ENCODE results near the gene L3MBTL2. TPM values are rescaled to one million over a fixed set of nuclear protein-coding genes. Genes with fewer than 3 reads are reported as not detected.

Gene L3MBTL2
- total RNA-seq, 2 experiments from 2014 or later = 19.4 to 22.3 TPM

GRCh38 chr22:41264408-41264941 lies 59.4 kb downstream of the L3MBTL2 start:
- intact Hi-C loops (cut with micrococcal nuclease) = no loop called here
- CTCF ChIA-PET = no interaction called here
- no peak for DNase-seq
- peaks cover 50% of the 10 kb centered on the region for H3K36me3 Mint-ChIP-seq (ENCODE audit: low read depth)
- no peaks in the 10 kb centered on the region for H3K9me3 Mint-ChIP-seq
- H3K4me1 Mint-ChIP-seq (ENCODE audit: low read depth) = peaks cover 6% of the 10 kb centered on the region
- H3K27ac Mint-ChIP-seq = no peak overlapping the region
- H3K4me3 Mint-ChIP-seq = no peak overlapping the region
- H3K27me3 Mint-ChIP-seq (ENCODE audit: low read depth) = no peaks in the 10 kb centered on the region

DNA sequence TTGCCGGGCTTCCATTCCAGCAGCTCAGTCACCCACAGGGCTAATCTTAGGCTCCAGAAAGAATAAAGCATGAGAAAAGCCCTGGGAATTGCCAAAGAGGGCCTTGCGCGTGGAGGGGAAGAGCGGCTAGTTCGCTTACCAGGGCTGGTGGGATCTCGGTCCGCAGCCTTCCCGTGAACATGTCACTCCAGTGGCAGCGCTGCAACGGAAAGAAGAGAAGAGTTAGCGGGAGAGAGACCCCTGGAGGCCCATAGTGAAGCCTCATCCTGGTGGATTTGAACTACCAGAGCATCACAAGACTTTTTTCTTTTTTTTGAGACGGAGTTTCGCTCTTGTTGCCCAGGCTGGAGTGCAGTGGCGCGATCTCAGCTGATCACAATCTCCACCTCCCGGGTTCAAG lies 62.8 kb downstream of the L3MBTL2 start:
- no peak for DNase-seq
- H3K9me3 Mint-ChIP-seq = no peaks in the 10 kb centered on the region
- intact Hi-C loops (cut with micrococcal nuclease) = no loop called here
- CTCF ChIA-PET = no interaction called here
- no peak overlapping the region for H3K4me3 Mint-ChIP-seq
- peaks cover 56% of the 10 kb centered on the region for H3K36me3 Mint-ChIP-seq (ENCODE audit: low read depth)
- no peak overlapping the region for H3K27ac Mint-ChIP-seq
- H3K27me3 Mint-ChIP-seq (ENCODE audit: low read depth) = no peaks in the 10 kb centered on the region
- peaks cover 6% of the 10 kb centered on the region for H3K4me1 Mint-ChIP-seq (ENCODE audit: low read depth)

GRCh38 chr22:41271787-41272186 lies 66.7 kb downstream of the L3MBTL2 start:
- peaks cover 2% of the 10 kb centered on the region for H3K4me1 Mint-ChIP-seq (ENCODE audit: low read depth)
- intact Hi-C loops (cut with micrococcal nuclease) = no loop called here
- H3K27ac Mint-ChIP-seq = no peak overlapping the region
- CTCF ChIA-PET = no interaction called here
- H3K36me3 Mint-ChIP-seq (ENCODE audit: low read depth) = peaks cover 61% of the 10 kb centered on the region
- H3K9me3 Mint-ChIP-seq = no peaks in the 10 kb centered on the region
- H3K27me3 Mint-ChIP-seq (ENCODE audit: low read depth) = no peaks in the 10 kb centered on the region
- H3K4me3 Mint-ChIP-seq = no peak overlapping the region
- DNase-seq = no peak

DNA sequence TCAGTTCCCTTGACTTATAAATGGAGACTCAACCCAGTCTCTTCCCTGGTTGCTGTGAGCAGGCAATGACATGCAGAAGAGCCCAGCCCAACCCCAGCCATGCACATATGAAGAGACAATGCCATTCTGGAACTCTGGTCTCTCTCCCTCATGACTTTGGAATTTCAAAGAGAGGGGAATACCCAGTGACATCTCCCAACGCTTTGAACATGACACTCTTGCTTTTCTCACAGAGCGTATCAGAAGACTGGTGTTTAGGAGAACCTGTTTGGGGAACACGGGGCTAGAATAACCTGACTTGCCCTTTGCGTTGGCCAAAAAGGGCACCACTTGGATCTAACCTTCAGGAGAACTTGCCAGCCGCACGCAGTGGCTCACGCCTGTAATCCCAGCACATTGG lies 68.0 kb downstream of the L3MBTL2 start:
- H3K36me3 Mint-ChIP-seq (ENCODE audit: low read depth) = peaks cover 64% of the 10 kb centered on the region
- CTCF ChIA-PET = no interaction called here
- peaks cover 4% of the 10 kb centered on the region for H3K4me1 Mint-ChIP-seq (ENCODE audit: low read depth)
- H3K27me3 Mint-ChIP-seq (ENCODE audit: low read depth) = no peaks in the 10 kb centered on the region
- no peak overlapping the region for H3K4me3 Mint-ChIP-seq
- no peak for DNase-seq
- H3K27ac Mint-ChIP-seq = no peak overlapping the region
- H3K9me3 Mint-ChIP-seq = no peaks in the 10 kb centered on the region
- intact Hi-C loops (cut with micrococcal nuclease) = no loop called here

GRCh38 chr22:41274856-41275255 lies 69.7 kb downstream of the L3MBTL2 start:
- intact Hi-C loops (cut with micrococcal nuclease) = no loop called here

DNA sequence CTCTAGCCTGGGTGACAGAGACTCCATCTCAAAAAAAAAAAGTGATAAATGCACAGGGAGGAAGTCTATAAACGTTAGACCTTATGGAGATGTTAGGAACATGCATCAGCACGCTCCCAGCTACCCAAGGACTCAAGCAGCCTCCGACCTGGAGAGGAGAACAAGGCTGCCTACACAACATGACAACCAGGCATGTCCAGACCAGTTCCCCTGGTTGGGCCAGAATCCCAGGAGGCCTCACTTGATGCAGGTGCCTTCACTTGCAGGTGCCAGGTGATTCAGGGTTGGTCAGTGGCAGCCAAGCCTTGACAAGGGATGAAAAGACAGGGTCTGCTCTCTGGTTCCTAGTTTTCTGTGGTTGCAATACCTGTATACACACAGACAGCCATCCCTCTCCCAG lies 75.0 kb downstream of the L3MBTL2 start:
- no peak for DNase-seq
- CTCF ChIA-PET = no interaction called here
- intact Hi-C loops (cut with micrococcal nuclease) = loop anchor here (10.0 kb wide), 2 partner anchors 1335 to 1745 kb away; partner anchors contain the start of gene RPS19BP1
- peak overlapping the region; percentile 56 for H3K27ac Mint-ChIP-seq
- H3K27me3 Mint-ChIP-seq (ENCODE audit: low read depth) = no peaks in the 10 kb centered on the region
- peaks cover 26% of the 10 kb centered on the region for H3K4me1 Mint-ChIP-seq (ENCODE audit: low read depth)
- no peaks in the 10 kb centered on the region for H3K9me3 Mint-ChIP-seq
- no peak overlapping the region for H3K4me3 Mint-ChIP-seq
- peaks cover 70% of the 10 kb centered on the region for H3K36me3 Mint-ChIP-seq (ENCODE audit: low read depth)

More at GRCh38 chr22:41274856-41275255, 69.7 kb downstream of the L3MBTL2 start:
- Mint-ChIP-seq H3K4me1 (ENCODE audit: low read depth) (peaks cover 4% of the 10 kb centered on the region), H3K27me3 (ENCODE audit: low read depth) (no peaks in the 10 kb centered on the region), H3K9me3 (no peaks in the 10 kb centered on the region), H3K4me3 (no peak overlapping the region), H3K27ac (no peak overlapping the region), H3K36me3 (ENCODE audit: low read depth) (peaks cover 68% of the 10 kb centered on the region)
- no peak for DNase-seq
- CTCF ChIA-PET = no interaction called here

DNA sequence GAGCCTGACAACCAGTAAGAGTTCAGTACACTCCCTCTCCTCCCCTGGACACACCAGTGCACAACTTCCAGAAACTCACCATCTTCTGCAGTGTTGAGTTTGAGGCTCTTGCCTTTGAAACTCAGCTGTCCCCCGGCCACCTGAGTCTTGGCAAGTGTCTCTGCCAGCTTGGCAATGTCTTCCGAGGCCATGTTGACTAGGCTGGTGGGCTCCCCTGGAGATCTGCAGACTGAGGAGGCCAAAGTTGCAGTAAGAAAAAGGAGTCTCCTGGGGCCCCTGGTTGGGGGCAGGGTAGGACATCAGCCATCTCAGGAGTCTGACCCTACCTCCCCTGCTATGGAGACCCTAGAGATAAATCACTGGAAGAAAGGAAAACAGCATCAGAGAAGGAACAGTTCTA lies 75.7 kb downstream of the L3MBTL2 start:
- no peaks in the 10 kb centered on the region for H3K27me3 Mint-ChIP-seq (ENCODE audit: low read depth)
- H3K36me3 Mint-ChIP-seq (ENCODE audit: low read depth) = peaks cover 68% of the 10 kb centered on the region
- intact Hi-C loops (cut with micrococcal nuclease) = loop anchor here (10.0 kb wide), 2 partner anchors 1336 to 1746 kb away; partner anchors contain the start of gene RPS19BP1
- H3K27ac Mint-ChIP-seq = no peak overlapping the region
- CTCF ChIA-PET = no interaction called here
- DNase-seq = no peak
- H3K4me3 Mint-ChIP-seq = no peak overlapping the region
- no peaks in the 10 kb centered on the region for H3K9me3 Mint-ChIP-seq
- peaks cover 28% of the 10 kb centered on the region for H3K4me1 Mint-ChIP-seq (ENCODE audit: low read depth)

Small RNA genes within 50 kb of the gene (microRNA-seq; reads per million reads assigned to microRNA genes)
- not detected for gene MIR6889 (ENCODE audit: borderline microRNAs expressed, borderline replicate concordance)

Other genes with a start within 250 kb of the L3MBTL2 start
- gene EP300, start 112.7 kb upstream of the L3MBTL2 start, total RNA-seq = 10 to 100 TPM; 37.2 to 38.4 TPM
- gene CHADL, start 35.6 kb downstream of the L3MBTL2 start, total RNA-seq = under 1 TPM in 1 of 2 experiments, not detected in 1; 0.17 TPM
- gene RANGAP1, start 80.9 kb downstream of the L3MBTL2 start, total RNA-seq = 100 to 1,000 TPM; 173 to 174 TPM
- 10 to 100 TPM; 30.0 to 30.3 TPM for gene ZC3H7B, start 96.2 kb downstream of the L3MBTL2 start, total RNA-seq
- gene TEF, start 176.6 kb downstream of the L3MBTL2 start, total RNA-seq = 1 to 10 TPM; 1.7 to 1.9 TPM
- gene TOB2, start 241.5 kb downstream of the L3MBTL2 start, total RNA-seq = 10 to 100 TPM; 16.4 to 16.8 TPM